PFSK-1 (cell line): ENCODE results near the gene HFE.

Experiments used
- FOXP2 ChIP-seq: optimal IDR thresholded peaks from 2 replicates; pipeline ENCODE3; 2011; ENCODE audit warnings: borderline replicate concordance, control low read depth, inconsistent platforms; ENCODE audit not compliant: insufficient read depth; ENCODE audit errors: extremely low read length, extremely low read depth
- POLR2AphosphoS5 ChIP-seq: IDR thresholded peaks from 2 replicates; pipeline ENCODE4 v1.6.1; 2012; ENCODE audit warnings: low read depth, mild to moderate bottlenecking, control low read depth, low read length, moderate library complexity
- SIN3A ChIP-seq: IDR thresholded peaks from 2 replicates; pipeline ENCODE4 v1.6.1; 2012; ENCODE audit warnings: mild to moderate bottlenecking, low read length, moderate library complexity, borderline replicate concordance; ENCODE audit not compliant: insufficient read depth
- TAF1 ChIP-seq: IDR thresholded peaks from 2 replicates; pipeline ENCODE4 v1.6.1; 2012; ENCODE audit warnings: low read length, control low read depth, borderline replicate concordance; ENCODE audit not compliant: insufficient read depth
- TF ChIP-seq, protein P1 (sequence below), 2 experiments: IDR thresholded peaks; 2 replicates each; pipeline versions ENCODE4 v1.6.1 to v1.8.0; 2011 to 2012; ENCODE audit warnings: low read depth in 2 of 2, low read length in 2 of 2, control low read depth in 1 of 2, inconsistent platforms in 1 of 2, mild to moderate bottlenecking in 1 of 2, moderate library complexity in 1 of 2; ENCODE audit not compliant: insufficient read depth in 1 of 2

DNA sequence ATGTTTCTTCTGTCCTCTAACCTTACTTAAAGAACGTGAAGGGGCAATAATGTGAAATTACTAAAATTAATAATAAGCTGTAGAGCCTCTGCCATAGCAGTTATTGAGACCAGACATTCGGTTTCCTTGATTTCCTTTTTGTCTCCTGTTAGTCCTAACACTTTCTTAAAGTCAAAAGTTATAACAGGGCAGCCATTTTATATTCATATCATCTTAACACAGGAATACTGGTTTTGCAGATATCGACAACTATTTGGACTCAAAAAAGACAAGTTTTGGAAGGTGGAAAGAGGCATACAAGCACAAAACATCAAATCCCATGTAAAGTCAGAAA lies 33.5 kb downstream of the HFE start:
- TF ChIP-seq TAF1 (no peak), POLR2AphosphoS5 (no peak), SIN3A (no peak), FOXP2 (no peak)
- TF ChIP-seq, protein P1, sequence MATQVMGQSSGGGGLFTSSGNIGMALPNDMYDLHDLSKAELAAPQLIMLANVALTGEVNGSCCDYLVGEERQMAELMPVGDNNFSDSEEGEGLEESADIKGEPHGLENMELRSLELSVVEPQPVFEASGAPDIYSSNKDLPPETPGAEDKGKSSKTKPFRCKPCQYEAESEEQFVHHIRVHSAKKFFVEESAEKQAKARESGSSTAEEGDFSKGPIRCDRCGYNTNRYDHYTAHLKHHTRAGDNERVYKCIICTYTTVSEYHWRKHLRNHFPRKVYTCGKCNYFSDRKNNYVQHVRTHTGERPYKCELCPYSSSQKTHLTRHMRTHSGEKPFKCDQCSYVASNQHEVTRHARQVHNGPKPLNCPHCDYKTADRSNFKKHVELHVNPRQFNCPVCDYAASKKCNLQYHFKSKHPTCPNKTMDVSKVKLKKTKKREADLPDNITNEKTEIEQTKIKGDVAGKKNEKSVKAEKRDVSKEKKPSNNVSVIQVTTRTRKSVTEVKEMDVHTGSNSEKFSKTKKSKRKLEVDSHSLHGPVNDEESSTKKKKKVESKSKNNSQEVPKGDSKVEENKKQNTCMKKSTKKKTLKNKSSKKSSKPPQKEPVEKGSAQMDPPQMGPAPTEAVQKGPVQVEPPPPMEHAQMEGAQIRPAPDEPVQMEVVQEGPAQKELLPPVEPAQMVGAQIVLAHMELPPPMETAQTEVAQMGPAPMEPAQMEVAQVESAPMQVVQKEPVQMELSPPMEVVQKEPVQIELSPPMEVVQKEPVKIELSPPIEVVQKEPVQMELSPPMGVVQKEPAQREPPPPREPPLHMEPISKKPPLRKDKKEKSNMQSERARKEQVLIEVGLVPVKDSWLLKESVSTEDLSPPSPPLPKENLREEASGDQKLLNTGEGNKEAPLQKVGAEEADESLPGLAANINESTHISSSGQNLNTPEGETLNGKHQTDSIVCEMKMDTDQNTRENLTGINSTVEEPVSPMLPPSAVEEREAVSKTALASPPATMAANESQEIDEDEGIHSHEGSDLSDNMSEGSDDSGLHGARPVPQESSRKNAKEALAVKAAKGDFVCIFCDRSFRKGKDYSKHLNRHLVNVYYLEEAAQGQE (IDR thresholded peaks at IDR 0.05; ENCODE audit: insufficient read depth in 1 of 2, low read depth in 2 of 2, low read length in 2 of 2) = no peak
